Glomerular visceral epithelial cell (primary cell): ENCODE results near the gene CDK11B.

Source experiments
- DNase-seq: peaks from one replicate; pipeline ENCODE4 v3.0.0-alpha.2; 2016; ENCODE audit errors: extremely low spot score

CDK11B gene

GRCh38 chr1:1616045-1616790, 42.6 kb downstream of the CDK11B start:
- peak; percentile 39 for DNase-seq

DNA sequence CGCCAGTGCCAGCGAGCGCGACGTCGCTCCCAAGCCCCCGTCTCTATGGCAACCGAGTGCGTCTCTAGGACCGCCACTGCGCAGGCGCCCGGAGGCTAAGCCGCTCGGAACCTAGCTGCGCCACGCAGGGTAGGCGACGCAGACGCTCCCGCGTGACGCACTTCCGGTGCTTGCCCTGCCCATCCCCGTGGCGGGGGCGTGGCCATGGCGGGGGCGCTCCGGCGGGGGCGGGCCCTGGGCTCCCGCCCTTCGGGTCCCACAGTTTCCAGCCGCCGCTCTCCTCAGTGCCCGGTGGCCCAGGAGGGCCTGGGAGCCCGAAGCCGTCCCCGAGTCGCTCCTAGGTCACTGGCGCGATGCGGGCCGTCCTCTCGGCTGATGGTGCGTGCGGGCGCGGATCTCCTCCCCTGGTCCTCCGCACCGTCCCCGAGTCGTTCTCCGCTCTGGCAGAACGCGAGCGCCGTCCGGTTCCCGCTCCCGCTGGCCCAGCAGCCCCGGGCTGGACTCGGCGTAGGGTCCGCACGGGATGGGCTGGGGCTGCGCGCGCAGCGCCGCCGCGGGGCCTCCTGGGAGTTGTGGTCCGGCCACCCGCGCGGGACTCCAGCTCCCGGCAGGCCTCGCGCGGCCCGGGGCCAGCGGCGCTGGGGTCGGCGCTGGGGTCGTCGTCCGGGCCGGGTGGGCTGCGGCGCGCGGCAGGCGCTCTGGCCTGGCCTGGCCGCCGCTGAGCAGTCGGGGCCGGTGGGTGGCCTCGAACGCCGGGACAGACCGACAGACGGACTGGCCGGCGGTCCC, 43.4 kb downstream of the CDK11B start, which contains the start of gene MIB2:
MIB2 (plus strand) TSS at position 245 of the 789 bp plus-strand sequence. CDS start 7,953 bp downstream, outside the sequence.
- peak; percentile 97 for DNase-seq

GRCh38 chr1:1614954-1615255, 43.9 kb downstream of the CDK11B start:
- no peak for DNase-seq

DNA sequence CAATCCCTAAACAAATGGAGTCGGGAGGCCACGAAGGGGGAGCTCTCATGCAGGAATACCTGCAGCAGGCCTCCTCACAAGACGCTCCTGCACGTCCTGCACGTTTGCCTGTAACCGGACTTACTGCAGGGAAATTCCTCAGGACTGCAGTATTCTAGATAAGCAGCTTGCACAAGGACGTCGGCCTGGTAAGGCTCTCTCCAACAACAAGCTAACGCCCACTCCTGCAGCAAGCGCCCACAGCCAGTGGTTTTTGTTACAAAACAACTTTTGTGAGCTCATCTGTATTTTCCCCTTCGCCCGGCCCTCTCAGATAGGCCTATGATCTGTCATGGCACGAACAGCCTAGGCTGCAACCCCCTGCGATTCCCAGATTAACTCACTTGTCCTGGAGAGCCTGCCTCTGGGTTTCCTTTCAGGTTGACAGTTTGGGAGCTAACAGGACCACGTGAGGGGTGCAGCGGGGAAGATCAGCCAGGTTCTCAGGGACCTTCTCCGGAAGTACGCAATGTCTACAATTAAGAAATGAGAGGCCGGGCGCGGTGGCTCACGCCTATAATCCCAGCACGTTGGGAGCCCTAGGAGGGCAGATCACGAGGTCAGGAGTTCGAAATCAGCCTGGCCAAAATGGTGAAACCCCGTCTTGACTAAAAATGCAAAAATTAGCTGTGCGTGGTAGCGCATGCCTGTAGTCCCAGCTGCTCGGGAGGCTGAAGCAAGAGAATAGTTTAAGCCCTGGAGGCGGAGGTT, 44.4 kb downstream of the CDK11B start:
- peak; percentile 50 for DNase-seq

DNA sequence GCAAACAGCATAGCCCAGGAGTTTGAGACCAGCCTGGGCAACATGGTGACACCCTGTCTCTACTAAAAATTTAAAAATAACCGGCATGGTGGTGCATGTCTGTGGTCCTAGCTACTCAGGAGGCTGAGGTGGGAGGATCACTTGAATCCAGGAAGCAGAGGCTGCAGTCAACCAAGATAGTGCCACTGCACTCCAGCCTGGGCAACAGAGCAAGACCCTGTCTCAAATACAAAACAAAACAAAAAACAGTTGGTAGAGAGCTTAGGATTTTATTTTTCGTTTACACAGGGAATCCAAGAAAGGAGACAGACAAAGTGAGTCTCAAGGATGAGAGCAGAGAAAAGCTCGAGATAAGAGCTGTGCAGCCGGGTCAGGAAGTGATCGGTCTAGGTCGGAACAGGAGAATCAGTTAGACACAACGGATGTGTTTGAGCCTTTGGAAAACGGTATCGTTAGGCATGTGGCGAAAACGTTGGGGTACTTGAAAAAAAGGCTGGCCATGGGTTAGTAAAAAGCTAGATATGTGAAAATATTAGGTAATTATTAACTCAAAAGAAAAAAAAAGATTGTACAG, 45.2 kb downstream of the CDK11B start:
- DNase-seq, result no peak

GRCh38 chr1:1612104-1612400, 46.8 kb downstream of the CDK11B start:
- DNase-seq, result no peak

GRCh38 chr1:1610796-1611195, 48.0 kb downstream of the CDK11B start:
- no peak for DNase-seq

DNA sequence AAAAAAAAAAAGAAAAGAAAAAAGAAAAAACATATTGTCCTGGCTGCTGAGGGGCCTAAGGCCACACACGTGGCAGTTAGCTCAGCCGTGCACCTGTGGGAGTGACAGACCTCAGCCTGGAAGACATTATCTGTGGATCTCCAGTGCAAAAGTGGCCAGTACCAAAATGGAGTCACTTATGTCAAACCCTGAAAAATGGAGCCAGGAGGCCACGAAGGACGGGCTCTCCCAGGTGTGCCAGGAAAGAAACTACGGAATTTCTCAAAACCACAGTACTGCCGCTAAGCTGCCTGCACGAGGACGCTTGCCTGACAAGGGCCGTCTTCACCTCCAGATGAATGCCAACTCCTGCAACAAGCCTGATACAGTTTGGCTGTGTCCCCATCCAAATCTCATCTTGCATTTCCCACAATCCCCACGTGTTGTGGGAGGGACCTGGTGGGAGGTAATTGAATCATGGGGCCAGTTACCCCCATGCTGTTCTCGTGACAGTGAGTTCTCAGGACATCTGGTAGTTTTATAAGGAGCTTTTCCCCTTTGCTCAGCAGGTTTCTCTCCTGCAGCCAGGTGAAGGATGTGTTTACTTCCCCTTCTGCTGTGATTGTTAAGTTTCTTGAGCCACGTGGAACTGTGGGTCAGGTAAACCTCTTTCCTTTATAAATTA, 48.9 kb downstream of the CDK11B start:
- no peak for DNase-seq

GRCh38 chr1:1606232-1606631, 52.6 kb downstream of the CDK11B start:
- no peak for DNase-seq

DNA sequence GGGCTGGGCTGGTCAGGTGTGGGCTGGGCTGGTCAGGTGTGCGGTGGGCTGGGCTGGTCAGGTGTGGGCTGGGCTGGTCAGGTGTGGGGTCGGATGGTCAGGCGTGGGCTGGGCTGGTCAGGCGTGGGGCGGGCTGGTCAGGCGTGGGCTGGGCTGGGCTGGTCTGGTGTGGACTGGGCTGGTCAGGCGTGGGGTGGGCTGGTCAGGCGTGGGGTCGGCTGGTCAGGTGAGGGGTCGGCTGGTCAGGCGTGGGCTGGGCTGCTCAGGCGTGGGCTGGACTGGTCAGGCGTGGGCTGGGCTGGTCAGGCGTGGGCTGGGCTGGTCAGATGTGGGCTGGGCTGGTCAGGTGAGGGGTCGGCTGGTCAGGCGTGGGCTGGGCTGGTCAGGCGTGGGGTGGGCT, 53.1 kb downstream of the CDK11B start:
- DNase-seq, result no peak

DNA sequence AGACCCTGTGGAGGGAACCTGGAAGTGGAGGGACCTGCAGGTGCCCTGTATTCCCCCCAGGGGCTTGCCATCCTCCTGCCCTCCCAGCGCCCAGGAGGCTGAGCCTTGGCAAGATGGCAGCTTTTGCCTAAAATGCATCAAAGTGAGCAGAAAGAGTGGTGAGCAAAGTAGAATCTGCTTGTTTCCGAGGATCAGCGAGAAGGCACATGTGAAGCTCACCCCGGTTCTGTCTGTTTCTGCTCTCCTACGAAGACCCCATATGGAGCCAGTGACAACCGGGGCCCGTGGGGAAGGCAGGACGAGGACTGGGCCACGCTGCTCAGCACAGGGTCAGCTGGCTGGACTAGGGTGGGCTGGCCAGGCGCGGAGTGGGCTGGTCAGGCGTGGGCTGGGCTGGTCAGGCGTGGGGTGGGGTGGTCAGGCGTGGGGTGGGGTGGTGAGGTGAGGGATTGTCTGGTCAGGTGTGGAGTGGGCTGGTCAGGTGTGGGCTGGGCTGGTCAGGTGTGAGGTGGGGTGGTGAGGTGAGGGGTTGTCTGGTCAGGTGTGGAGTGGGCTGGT, 53.7 kb downstream of the CDK11B start:
- no peak for DNase-seq

GRCh38 chr1:1604374-1605033, 54.3 kb downstream of the CDK11B start:
- no peak for DNase-seq

DNA sequence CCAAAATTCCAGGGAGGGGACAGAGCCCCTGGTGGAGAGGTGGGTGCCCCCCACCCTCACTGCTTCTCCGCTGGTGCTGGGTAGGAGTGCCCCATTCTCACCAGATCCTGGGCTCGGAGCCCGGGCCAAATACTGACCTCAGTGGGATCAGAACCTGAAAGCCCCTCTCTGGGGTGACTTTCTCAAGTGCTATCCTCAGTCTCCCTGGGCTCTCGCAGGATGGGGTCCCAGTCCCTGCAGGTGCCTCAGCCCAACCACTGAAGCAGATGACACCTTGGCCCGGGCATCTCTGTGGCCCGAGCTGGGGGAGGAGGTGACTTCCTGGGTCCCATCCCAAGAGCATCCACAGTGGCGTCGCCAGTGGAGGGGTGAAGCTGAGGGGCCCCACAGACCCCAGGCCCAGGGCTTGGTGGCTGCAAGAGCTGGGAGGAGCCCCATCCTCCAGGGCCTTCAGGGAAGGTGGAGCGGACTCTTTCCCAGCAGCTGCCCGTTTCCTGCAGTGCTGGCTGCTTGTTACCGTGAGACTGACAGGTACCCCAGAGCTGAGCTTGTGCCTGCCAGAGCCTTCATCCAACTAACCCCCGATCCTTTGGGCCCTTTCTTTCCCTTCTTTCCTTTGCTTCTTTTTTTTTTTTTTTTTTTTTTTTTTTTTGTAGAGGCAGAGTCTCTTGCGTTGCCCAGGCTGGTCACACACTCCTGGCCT, 55.0 kb downstream of the CDK11B start:
- no peak for DNase-seq

DNA sequence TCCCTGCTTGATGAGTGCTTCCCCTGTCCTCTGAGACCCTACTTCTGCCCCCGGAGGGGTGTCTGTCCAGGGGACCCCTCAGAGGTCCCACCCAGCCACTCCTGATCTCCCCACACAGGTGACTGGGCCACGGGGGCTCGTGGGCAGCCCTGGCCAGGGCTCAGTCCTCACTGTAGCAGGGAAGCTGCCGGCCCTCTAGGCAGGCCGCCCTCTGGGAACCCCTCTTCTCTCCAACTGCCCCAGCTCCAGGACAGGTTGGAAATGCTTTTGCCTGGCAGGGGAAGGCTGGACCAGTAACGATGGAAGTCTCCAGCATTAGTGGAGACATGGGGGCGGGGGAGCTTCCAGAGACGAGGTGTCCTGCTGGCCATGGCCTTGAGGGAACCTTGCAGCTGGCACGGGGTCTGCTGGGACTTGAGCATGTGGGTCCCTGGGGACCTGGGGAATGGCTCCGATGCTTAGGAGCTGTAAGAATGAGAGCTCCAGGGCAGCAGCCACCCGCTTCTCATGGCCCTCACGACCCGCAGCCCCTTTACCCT, 55.8 kb downstream of the CDK11B start:
- no peak for DNase-seq

- no peak for DNase-seq
Measured at GRCh38 chr1:1602304-1602967, 56.4 kb downstream of the CDK11B start.

DNA sequence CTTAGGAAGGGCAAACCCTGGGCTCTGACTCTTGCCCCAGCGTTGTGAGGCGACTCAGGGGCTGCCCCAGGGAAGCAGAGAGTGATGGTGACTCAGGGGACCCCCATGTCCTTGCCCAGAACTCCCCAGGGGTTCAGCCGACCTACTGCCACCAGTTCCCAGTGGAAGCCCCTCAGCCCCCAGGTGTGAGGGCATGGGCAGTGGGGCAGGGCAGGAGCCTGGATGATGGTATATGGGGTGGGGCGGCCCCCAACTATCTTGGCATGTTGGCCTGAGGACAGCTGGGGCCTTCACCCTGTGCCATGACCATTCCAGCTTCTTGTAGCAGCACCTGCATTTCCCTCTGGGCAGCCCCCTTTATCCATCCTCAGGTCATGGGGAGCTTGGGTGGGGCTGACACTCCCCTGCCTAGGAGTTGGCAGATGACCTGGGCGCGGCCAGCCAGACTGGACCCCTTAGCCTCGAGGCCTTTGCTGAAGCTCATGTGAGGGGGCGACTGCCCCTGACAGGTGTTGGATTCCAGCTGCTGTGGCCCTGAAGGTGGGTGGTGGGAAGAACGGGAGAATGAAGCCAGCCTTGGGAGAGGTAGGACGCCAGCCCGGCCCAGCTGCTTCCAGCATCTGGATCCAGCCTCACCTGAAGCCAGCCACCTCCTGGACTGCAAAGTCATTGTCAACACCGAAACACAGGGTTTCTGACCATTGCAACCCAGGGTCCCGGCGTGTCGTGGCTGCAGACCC, 57.1 kb downstream of the CDK11B start:
- DNase-seq, result no peak

- no peak for DNase-seq
Measured at GRCh38 chr1:1600861-1601563, 57.8 kb downstream of the CDK11B start.
